ENCODE measurements around the gene HEMGN.
"Not testable (repeated sequence)": the region's sequence is repeated elsewhere in the genome, so short reads cannot be mapped to it uniquely, and the experiment has no call there.

Gene HEMGN

GRCh38 chr9:97961361-97961760 lies 23.4 kb upstream of the HEMGN start:
- no peak for TF ChIP-seq CTCF (conservative IDR thresholded peaks at IDR 0.05)
- no peak overlapping the region for H3K27ac ChIP-seq

DNA sequence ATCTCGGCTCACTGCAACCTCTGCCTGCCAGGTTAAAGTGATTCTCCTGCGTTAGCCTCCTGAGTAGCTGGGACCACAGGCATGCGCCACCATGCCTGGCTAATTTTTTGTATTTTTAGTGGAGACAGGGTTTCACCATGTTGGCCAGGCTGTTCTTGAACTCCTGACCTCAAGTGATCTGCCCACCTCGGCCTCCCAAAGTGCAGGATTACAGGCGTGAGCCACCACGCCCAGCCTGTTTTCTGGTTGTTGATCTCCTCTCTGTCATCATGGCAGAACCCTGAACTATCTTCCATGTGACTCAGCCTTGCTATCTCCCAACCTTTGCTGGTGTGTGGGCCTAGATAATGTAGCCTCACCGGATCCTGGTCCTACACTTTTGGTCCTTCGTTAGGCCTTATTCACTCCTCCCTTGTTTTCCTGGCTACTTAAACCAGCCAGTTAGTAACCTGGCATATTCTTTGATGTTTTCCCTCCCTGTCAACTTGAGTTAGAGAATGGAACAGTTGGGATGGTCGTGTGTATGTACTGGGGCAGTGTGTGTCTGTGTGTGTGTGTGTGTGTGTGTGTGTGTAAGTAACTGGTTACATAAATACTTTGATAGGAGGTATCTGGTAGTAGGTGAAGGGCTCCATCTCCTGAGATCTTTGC lies 22.8 kb upstream of the HEMGN start:
- H3K27ac ChIP-seq, result not testable (repeated sequence)

- TF ChIP-seq CTCF (conservative IDR thresholded peaks at IDR 0.05), result no peak
- H3K27ac ChIP-seq, result no peak overlapping the region
These were observed 21.6 kb upstream of the HEMGN start for GRCh38 chr9:97959585-97959984.

- TF ChIP-seq CTCF (conservative IDR thresholded peaks at IDR 0.05), result no peak
- H3K27ac ChIP-seq, result no peak overlapping the region
These were observed 21.0 kb upstream of the HEMGN start for GRCh38 chr9:97958812-97959511.

DNA sequence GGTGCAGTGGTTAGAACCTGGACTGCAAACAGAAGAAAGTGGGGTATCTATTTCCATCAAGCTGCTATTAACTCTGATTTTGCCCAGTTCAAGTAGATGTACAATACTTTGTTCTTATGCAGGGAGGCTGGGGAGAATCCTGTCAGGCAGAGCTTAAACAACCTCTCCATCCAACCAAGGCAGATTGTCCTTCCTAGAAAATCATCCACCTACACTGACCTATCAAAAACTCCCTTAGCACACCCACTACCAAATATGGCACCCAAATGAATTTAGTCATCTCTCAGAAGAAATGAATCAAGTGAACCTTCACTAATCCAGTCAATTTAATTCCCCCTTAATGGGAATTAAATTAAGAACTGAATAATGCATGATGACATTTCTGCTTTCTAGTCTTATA lies 18.4 kb upstream of the HEMGN start:
- no peak overlapping the region for H3K27ac ChIP-seq
- no peak for TF ChIP-seq CTCF (conservative IDR thresholded peaks at IDR 0.05)

GRCh38 chr9:97954550-97954989 lies 16.6 kb upstream of the HEMGN start:
- peak; percentile 75 for TF ChIP-seq CTCF (conservative IDR thresholded peaks at IDR 0.05)
- H3K27ac ChIP-seq, result peak overlapping the region; percentile 54

DNA sequence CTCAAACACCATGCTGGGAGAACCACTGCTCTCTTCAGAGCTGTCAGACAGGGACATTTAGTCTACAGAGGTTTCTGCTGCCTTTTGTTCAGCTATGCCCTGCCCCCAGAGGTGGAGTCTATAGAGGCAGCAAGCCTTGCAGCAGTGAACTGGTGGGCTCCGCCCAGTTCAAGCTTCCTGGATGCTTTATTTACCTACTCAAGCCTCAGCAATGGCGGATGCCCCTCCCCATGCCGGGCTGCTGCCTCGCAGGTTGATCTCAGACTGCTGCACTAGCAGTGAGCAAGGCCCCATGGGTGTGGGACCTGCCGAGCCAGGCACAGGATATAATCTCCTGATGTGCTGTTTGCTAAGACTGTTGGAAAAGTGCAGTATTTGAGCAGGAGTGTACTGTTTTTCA lies 12.9 kb upstream of the HEMGN start:
- not testable (repeated sequence) for H3K27ac ChIP-seq

DNA sequence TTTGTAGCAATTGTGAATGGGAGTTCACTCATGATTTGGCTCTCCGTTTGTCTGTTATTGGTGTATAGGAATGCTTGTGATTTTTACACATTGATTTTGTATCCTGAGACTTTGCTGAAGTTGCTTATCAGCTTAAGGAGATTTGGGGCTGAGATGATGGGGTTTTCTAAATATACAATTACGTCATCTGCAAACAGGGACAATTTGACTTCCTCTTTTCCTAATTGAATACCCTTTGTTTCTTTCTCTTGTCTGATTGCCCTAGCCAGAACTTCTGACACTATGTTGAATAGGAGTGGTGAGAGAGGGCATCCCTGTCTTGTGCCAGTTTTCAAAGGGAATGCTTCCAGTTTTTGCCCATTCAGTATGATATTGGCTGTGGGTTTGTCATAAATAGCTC lies 9.1 kb upstream of the HEMGN start:
- not testable (repeated sequence) for H3K27ac ChIP-seq

DNA sequence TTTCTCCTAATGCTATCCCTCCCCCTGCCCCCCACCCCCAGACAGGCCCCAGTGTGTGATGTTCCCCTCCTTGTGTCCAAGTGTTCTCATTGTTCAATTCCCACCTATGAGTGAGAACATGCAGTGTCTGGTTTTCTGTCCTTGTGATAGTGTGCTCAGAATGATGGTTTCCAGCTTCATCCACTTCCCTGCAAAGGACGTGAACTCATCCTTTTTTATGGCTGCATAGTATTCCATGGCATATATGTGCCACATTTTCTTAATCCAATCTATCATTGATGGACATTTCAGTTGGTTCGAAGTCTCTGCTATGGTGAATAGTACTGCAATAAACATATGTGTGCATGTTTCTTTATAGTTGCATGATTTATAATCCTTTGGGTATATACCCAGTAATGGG lies 7.5 kb upstream of the HEMGN start:
- not testable (repeated sequence) for H3K27ac ChIP-seq

- H3K27ac ChIP-seq, result no peak overlapping the region
- TF ChIP-seq CTCF (conservative IDR thresholded peaks at IDR 0.05), result no peak
These were observed 6.6 kb upstream of the HEMGN start for GRCh38 chr9:97944612-97945011.
